Measurements from ENCODE around the gene LRRC61.

DNA sequence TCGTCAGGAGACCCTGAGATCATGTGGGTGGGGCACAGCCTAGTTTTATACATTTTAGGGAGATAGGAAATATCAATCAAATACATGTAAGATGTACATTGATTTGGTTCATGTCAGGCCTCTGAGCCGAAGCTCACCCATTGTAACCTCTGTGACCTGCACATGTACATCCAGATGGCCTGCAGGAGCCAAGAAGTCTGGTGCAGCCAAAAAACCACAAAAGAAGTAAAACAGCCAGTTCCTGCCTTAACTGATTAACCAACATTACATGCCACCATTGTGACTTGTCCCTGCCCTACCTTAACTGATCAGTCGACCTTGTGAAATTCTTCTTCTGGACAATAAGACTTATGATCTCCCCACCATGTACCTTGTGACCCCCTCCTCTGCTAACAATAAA is 16.0 kb upstream of the LRRC61 start:
- no peak for TF ChIP-seq POLR2AphosphoS5 (IDR thresholded peaks at IDR 0.05; ENCODE audit: low read depth)
- TF ChIP-seq EZH2phosphoT487 (IDR thresholded peaks at IDR 0.05; ENCODE audit: unreplicated experiment): no peak
- TF ChIP-seq, protein P1, sequence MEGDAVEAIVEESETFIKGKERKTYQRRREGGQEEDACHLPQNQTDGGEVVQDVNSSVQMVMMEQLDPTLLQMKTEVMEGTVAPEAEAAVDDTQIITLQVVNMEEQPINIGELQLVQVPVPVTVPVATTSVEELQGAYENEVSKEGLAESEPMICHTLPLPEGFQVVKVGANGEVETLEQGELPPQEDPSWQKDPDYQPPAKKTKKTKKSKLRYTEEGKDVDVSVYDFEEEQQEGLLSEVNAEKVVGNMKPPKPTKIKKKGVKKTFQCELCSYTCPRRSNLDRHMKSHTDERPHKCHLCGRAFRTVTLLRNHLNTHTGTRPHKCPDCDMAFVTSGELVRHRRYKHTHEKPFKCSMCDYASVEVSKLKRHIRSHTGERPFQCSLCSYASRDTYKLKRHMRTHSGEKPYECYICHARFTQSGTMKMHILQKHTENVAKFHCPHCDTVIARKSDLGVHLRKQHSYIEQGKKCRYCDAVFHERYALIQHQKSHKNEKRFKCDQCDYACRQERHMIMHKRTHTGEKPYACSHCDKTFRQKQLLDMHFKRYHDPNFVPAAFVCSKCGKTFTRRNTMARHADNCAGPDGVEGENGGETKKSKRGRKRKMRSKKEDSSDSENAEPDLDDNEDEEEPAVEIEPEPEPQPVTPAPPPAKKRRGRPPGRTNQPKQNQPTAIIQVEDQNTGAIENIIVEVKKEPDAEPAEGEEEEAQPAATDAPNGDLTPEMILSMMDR (conservative IDR thresholded peaks at IDR 0.05; ENCODE audit: low read depth in 2 of 2): no peak
- no peak for TF ChIP-seq EZH2 (IDR thresholded peaks at IDR 0.05; ENCODE audit: low read depth, unreplicated experiment)
- no peak for TF ChIP-seq STAT1 (IDR thresholded peaks at IDR 0.05; ENCODE audit: unreplicated experiment)
- TF ChIP-seq REST (IDR thresholded peaks at IDR 0.05; ENCODE audit: unreplicated experiment): no peak
- no peak for TF ChIP-seq CREB1 (CRISPR knock-in tag; IDR thresholded peaks at IDR 0.05; ENCODE audit: low read depth)
- TF ChIP-seq, protein P2, sequence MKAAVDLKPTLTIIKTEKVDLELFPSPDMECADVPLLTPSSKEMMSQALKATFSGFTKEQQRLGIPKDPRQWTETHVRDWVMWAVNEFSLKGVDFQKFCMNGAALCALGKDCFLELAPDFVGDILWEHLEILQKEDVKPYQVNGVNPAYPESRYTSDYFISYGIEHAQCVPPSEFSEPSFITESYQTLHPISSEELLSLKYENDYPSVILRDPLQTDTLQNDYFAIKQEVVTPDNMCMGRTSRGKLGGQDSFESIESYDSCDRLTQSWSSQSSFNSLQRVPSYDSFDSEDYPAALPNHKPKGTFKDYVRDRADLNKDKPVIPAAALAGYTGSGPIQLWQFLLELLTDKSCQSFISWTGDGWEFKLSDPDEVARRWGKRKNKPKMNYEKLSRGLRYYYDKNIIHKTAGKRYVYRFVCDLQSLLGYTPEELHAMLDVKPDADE (IDR thresholded peaks at IDR 0.05): no peak
